OCI-LY1 (cell line): Measurements from ENCODE around the gene UBE2K.
"Not testable (repeated sequence)": the region's sequence is repeated elsewhere in the genome, so short reads cannot be mapped to it uniquely, and the experiment has no call there.

Experiments
- H2AFZ ChIP-seq: fragments of 200-600 bp; sonication (generic), shearing (Covaris generic); 2 replicates; pipeline ENCODE4 v1.6.0; 2014; ENCODE audit warnings: antibody characterized with exemption, mild to moderate bottlenecking, low read length
- H3F3A ChIP-seq: fragments of 200-600 bp; sonication (generic), shearing (Covaris generic); 2 replicates; pipeline ENCODE4 v1.6.0; 2014; ENCODE audit warnings: mild to moderate bottlenecking, antibody characterized with exemption, low read length, moderate library complexity; ENCODE audit not compliant: insufficient read depth
- H3K27ac ChIP-seq: fragments of 200-600 bp; sonication (generic); 2 replicates; pipeline ENCODE4 v1.5.1; 2014; ENCODE audit warnings: low read length, mixed run types, mild to moderate bottlenecking, low read depth; ENCODE audit not compliant: poor library complexity, severe bottlenecking
- H3K27me3 ChIP-seq: fragments of 200-600 bp; sonication (generic); 2 replicates; pipeline ENCODE4 v1.6.0; 2014; ENCODE audit warnings: antibody characterized with exemption, mild to moderate bottlenecking, low read length, moderate library complexity; ENCODE audit not compliant: insufficient read depth
- H3K36me3 ChIP-seq: fragments of 200-600 bp; sonication (generic); 2 replicates; pipeline ENCODE4 v1.6.1; 2014; ENCODE audit warnings: mild to moderate bottlenecking, antibody characterized with exemption, low read length, moderate library complexity, mixed read lengths; ENCODE audit not compliant: insufficient read depth
- H3K4me1 ChIP-seq: fragments of 200-600 bp; sonication (generic); 2 replicates; pipeline ENCODE4 v1.5.1; 2014; ENCODE audit warnings: mild to moderate bottlenecking, low read length, moderate library complexity; ENCODE audit not compliant: insufficient read depth, severe bottlenecking
- H3K4me2 ChIP-seq: fragments of 200-600 bp; sonication (generic), shearing (Covaris generic); 2 replicates; pipeline ENCODE4 v1.6.1; 2014; ENCODE audit warnings: low read length
- H3K4me3 ChIP-seq: fragments of 200-600 bp; sonication (generic); 2 replicates; pipeline ENCODE4 v1.5.1; 2014; ENCODE audit warnings: low read length, low read depth, mild to moderate bottlenecking, mixed read lengths; ENCODE audit not compliant: poor library complexity, severe bottlenecking
- H3K79me2 ChIP-seq: fragments of 200-600 bp; shearing (Covaris generic); 2 replicates; pipeline ENCODE4 v1.6.1; 2016; ENCODE audit warnings: mixed run types, low read length, mixed read lengths; ENCODE audit not compliant: insufficient read depth
- H3K9ac ChIP-seq: fragments of 200-600 bp; sonication (generic), shearing (Covaris generic); 2 replicates; pipeline ENCODE4 v1.6.1; 2014; ENCODE audit warnings: mild to moderate bottlenecking, low read length, mixed read lengths
- H3K9me2 ChIP-seq: fragments of 200-600 bp; sonication (generic), shearing (Covaris generic); 2 replicates; pipeline ENCODE4 v1.6.1; 2014; ENCODE audit warnings: low read depth, mild to moderate bottlenecking, low read length, mixed read lengths
- H3K9me3 ChIP-seq: fragments of 200-600 bp; shearing (Covaris generic); 2 replicates; pipeline ENCODE4 v1.6.1; 2014; ENCODE audit warnings: low read length, mixed read lengths
- H4K20me1 ChIP-seq: fragments of 200-600 bp; sonication (generic), shearing (Covaris generic); 2 replicates; pipeline ENCODE4 v1.6.0; 2016; ENCODE audit warnings: mild to moderate bottlenecking, low read length; ENCODE audit not compliant: insufficient read depth
- CTCF ChIP-seq: fragments of 200-600 bp; sonication (generic), shearing (Covaris generic); IDR thresholded peaks from 2 replicates; pipeline ENCODE4 v1.5.1; 2017; ENCODE audit warnings: mild to moderate bottlenecking, antibody characterized with exemption, low read length, moderate library complexity, mixed read lengths
- EZH2 ChIP-seq: fragments of 200-600 bp; sonication (generic), shearing (Covaris generic); IDR thresholded peaks from 2 replicates; pipeline ENCODE4 v1.8.0; 2017; ENCODE audit warnings: borderline replicate concordance, mixed run types, mild to moderate bottlenecking, antibody characterized with exemption, low read length, moderate library complexity, mixed read lengths

The UBE2K gene

GRCh38 chr4:39792529-39792928 is 94.6 kb downstream of the UBE2K start:
- Histone ChIP-seq H2AFZ (no peak overlapping the region), H3F3A (no peaks in the 10 kb centered on the region), H3K9me2 (no peaks in the 10 kb centered on the region), H3K4me2 (no peak overlapping the region), H3K27me3 (no peaks in the 10 kb centered on the region), H3K27ac (no peak overlapping the region), H3K9me3 (no peaks in the 10 kb centered on the region), H3K9ac (no peak overlapping the region), H3K4me1 (no peaks in the 10 kb centered on the region), H3K79me2 (no peaks in the 10 kb centered on the region), H3K4me3 (no peak overlapping the region), H4K20me1 (no peaks in the 10 kb centered on the region), H3K36me3 (no peaks in the 10 kb centered on the region)
- TF ChIP-seq EZH2 (no peak), CTCF (no peak)

- not testable (repeated sequence) for H3K27ac ChIP-seq, H3F3A ChIP-seq
Observed at GRCh38 chr4:39792976-39793375, 95.0 kb downstream of the UBE2K start.

DNA sequence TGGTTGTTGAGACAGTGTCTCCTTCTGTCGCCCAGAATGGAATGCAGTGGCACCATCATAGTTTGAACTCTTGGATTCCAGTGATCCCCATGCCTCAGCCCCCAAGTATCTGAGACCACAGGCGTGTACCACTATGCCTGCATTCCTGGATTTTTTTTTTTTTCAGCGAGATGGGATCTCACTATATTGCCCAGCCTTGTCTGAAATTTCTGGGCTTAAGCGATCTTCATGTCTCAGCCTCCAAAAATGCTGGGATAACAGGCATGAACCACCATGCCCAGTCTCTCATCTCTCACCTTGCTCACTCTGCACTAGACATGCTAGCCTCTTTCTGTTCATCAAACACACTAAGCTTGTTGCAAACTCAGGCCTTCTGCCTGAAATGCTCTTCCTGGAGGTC is 104.1 kb downstream of the UBE2K start:
- TF ChIP-seq EZH2 (no peak), CTCF (no peak)
- Histone ChIP-seq H3K36me3 (no peaks in the 10 kb centered on the region), H3K9ac (no peak overlapping the region), H2AFZ (no peak overlapping the region), H3K4me3 (no peak overlapping the region), H3K79me2 (no peaks in the 10 kb centered on the region), H3K4me2 (no peak overlapping the region), H3K27me3 (no peaks in the 10 kb centered on the region), H3K9me2 (no peaks in the 10 kb centered on the region), H3F3A (no peaks in the 10 kb centered on the region), H3K27ac (no peak overlapping the region), H3K4me1 (no peaks in the 10 kb centered on the region), H3K9me3 (no peaks in the 10 kb centered on the region), H4K20me1 (no peaks in the 10 kb centered on the region)

More at GRCh38 chr4:39792976-39793375, 95.0 kb downstream of the UBE2K start:
- H3K4me3 ChIP-seq, H3K4me1 ChIP-seq, H3K27me3 ChIP-seq, H2AFZ ChIP-seq, H3K9me3 ChIP-seq, H3K4me2 ChIP-seq, H3K9me2 ChIP-seq, H3K36me3 ChIP-seq, H4K20me1 ChIP-seq, H3K9ac ChIP-seq, H3K79me2 ChIP-seq: not testable (repeated sequence)

DNA sequence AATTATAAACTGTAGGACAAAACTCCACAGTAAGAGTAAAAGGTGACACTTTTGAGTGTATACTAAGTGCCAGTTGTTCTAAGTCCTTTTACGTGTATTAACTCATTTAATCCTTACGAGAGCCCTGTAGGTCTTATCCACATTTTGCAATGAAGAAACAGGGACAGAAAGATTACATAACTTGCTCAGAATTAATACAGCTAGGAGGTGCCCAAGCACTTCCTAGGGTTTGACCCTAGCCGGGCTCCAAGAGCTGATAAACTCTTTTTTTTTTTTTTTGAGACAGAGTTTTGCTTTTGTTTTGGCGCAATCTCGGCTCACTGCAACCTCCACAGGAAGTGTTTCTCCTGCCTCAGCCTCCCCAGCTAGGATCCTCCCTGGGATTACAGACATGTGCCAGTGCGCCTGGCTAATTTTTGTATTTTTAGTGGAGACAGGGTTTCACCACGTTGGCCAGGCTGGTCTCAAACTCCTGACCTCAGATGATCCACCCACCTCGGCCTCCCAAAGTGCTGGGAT is 110.4 kb downstream of the UBE2K start:
- Histone ChIP-seq H3K9ac (no peak overlapping the region), H3F3A (no peaks in the 10 kb centered on the region), H3K36me3 (no peaks in the 10 kb centered on the region), H3K4me3 (no peak overlapping the region), H3K79me2 (no peaks in the 10 kb centered on the region), H2AFZ (no peak overlapping the region), H3K9me2 (no peaks in the 10 kb centered on the region), H3K27me3 (no peaks in the 10 kb centered on the region), H4K20me1 (no peaks in the 10 kb centered on the region), H3K4me2 (no peak overlapping the region), H3K9me3 (no peaks in the 10 kb centered on the region), H3K4me1 (no peaks in the 10 kb centered on the region), H3K27ac (no peak overlapping the region)
- TF ChIP-seq CTCF, result no peak; the same call in 1 of the 2 replicates
- TF ChIP-seq EZH2, result no peak
